Neural cell (in vitro differentiated cells): Measurements from ENCODE around the gene EMC8.

Experiments used
- CTCF ChIP-seq: fragments of 450-650 bp; IDR thresholded peaks from 2 replicates; pipeline ENCODE4 v1.5.1; 2014; ENCODE audit warnings: antibody characterized with exemption, mild to moderate bottlenecking, moderate library complexity; ENCODE audit not compliant: poor library complexity, severe bottlenecking
- EZH2 ChIP-seq: fragments of 200-600, 300-800 bp; shearing (Covaris generic), sonication (generic); IDR thresholded peaks from 2 replicates; pipeline ENCODE4 v1.6.1; 2014; ENCODE audit warnings: antibody characterized with exemption, low read length, borderline replicate concordance, mild to moderate bottlenecking; ENCODE audit not compliant: insufficient read depth, poor library complexity, severe bottlenecking
- MXI1 ChIP-seq: fragments of 450-650 bp; conservative IDR thresholded peaks from 2 replicates; pipeline ENCODE4 v1.6.1; 2014; ENCODE audit warnings: antibody characterized with exemption, mild to moderate bottlenecking; ENCODE audit not compliant: poor library complexity, severe bottlenecking
- POLR2AphosphoS5 ChIP-seq: IDR thresholded peaks from 2 replicates; pipeline ENCODE4 v1.6.1; 2012
- RAD21 ChIP-seq: fragments of 450-650 bp; conservative IDR thresholded peaks from 2 replicates; pipeline ENCODE4 v1.6.1; 2014; ENCODE audit warnings: antibody characterized with exemption, mild to moderate bottlenecking, moderate library complexity
- REST ChIP-seq: IDR thresholded peaks from 2 replicates; pipeline ENCODE4 v1.6.1; 2012; ENCODE audit warnings: borderline replicate concordance
- TAF1 ChIP-seq: IDR thresholded peaks from 2 replicates; pipeline ENCODE4 v1.6.1; 2012; ENCODE audit warnings: low read depth

- TF ChIP-seq POLR2AphosphoS5, result no peak
- no peak for TF ChIP-seq RAD21
- no peak for TF ChIP-seq EZH2
- TF ChIP-seq TAF1, result no peak
- TF ChIP-seq CTCF, result no peak
- no peak for TF ChIP-seq MXI1
- no peak for TF ChIP-seq REST
Observed at GRCh38 chr16:85828166-85828565, 28.8 kb upstream of the EMC8 start.
